G401 (cell line): Measurements from ENCODE around the gene PLAGL1. TPM values are rescaled to one million over a fixed set of nuclear protein-coding genes. Genes with fewer than 3 reads are reported as not detected.
"Not testable (repeated sequence)": the region's sequence is repeated elsewhere in the genome, so short reads cannot be mapped to it uniquely, and the experiment has no call there.

Experiments used
- DNase-seq: peaks from one replicate; pipeline ENCODE4 v3.0.0-alpha.2; 2015; ENCODE audit warnings: low spot score
- in situ Hi-C: cut with HindIII; loops from 2 replicates; pipeline ENCODE4 v1.10.0; 2016; ENCODE audit warnings: low sequenced_read_pairs, mixed read lengths
- total RNA-seq: library from RNA; depleted of rRNA; stranded (reverse); fragments of >200 nt; shearing (Covaris generic); gene quantifications from 2 replicates; pipeline ENCODE4 v1.2.3, GENCODE V29; 2014; rRNA removed

Gene PLAGL1, protein sequence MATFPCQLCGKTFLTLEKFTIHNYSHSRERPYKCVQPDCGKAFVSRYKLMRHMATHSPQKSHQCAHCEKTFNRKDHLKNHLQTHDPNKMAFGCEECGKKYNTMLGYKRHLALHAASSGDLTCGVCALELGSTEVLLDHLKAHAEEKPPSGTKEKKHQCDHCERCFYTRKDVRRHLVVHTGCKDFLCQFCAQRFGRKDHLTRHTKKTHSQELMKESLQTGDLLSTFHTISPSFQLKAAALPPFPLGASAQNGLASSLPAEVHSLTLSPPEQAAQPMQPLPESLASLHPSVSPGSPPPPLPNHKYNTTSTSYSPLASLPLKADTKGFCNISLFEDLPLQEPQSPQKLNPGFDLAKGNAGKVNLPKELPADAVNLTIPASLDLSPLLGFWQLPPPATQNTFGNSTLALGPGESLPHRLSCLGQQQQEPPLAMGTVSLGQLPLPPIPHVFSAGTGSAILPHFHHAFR
- total RNA-seq = 5.5 and 9.9 TPM in 2 replicates

DNA sequence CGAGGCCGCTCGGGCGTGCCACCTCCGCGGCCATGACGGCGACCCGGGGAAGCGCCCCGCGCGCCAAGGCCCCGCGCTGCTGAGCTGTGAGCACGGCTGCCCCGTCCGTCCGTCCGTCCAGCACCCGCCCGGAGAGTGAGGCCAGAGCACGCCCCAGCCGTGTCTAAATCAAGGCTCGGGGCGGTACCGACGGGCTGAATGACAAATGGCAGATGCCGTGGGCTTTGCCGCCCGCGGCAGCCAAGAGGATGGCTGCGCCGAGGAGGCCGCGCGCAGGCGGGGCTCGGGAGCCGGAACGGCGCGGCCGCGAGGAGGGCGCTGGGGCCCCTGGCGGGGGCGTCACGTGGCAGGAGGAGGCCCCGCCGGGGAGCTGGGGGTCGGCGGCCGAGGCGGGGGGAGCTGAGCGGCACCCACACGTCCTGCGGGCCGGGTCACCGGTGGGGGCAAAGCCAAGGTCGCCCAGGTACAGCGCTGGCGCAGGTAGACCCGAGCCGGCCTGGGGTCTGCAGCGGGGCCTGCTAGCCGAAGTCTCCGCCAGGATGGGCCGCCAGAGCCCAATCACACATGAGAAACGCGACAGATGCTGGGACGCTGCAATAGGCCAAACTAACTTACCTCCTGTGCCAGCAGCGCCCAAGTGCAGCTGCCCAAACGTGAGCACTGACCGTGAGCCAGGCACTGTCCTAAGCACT lies at the start of gene PLAGL1:
PLAGL1 (minus strand) TSS at position 140 of the 692 bp plus-strand sequence. CDS start 60,123 bp downstream, outside the sequence.
- in situ Hi-C loops = no loop called here

DNA sequence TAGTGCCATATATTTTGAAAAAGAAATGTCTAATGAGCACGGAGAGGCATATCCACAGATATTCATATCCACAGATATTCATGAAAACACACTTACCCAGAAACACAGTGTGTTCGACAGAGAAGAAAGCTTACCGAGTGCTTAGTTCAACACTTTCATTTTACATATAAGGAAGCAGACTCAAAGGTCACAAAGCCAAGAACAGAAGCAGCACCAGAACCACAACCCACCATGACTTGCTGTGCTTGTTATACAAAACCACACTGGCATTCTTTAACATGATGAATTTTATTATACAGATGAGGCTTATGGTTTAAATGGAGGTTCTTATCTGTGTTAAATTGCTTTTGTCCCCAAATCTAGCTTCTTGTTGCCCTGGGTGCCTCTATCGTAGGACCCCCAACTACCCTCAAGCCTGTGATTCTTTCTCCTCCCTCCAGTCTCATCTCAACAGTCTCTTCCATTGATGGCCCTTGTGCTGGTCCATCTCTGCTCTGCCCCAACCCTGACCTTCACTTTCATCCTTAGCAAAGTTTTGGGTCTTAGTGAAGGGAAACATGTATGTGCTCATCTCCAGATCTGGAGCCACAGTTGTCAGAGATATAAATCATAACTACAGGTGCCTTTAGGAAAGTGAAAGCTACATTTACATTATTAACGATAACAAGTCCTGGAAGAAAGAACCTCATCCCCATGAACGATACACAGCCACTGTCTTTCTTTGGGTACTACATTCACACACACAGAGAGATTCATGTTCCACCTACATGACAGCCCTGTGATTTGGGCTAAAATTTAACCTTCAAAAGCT lies 47.3 kb upstream of the PLAGL1 start:
- in situ Hi-C loops = no loop called here
- DNase-seq = no peak

More for the DNA sequence above, at the start of gene PLAGL1:
- peak; percentile 35 for DNase-seq

DNA sequence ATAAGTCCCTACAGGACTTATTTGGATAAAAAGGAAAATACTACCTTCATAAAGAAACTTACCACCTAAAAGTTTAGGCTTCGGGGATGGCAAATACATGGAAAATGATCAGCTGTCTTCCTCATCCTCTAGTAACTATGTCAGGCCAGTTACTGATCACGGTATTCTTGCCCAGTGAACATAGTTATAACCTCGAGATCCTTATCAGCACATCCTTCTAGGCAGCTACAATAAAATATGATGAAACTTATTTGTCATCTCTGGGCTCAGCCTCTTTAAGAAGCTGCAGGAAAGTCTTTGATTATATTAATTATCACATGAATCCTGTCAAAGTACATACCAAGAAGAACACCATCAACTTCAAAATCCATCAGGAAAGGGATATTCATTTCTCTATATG lies 45.5 kb upstream of the PLAGL1 start:
- in situ Hi-C loops = no loop called here

DNA sequence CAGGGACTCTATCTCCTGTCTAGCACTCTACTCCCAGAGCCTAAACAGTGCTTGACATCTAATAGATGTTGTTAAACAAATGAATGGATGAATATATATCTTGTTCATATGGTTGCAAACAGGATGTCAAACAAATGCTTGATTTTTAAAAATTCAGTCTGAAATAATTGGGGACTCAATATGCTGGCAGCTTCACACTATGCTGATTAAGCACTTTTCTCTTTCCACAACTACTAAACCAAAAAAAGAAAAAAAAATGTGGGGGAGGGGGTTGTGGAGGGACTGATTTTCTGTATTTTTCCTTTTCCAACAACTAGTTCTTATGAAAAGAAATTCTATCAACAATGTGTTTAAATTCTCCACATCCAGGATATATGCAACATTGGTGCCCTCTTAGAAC lies 44.4 kb upstream of the PLAGL1 start:
- DNase-seq = no peak
- in situ Hi-C loops = no loop called here

More for the DNA sequence above, 45.5 kb upstream of the PLAGL1 start:
- no peak for DNase-seq

DNA sequence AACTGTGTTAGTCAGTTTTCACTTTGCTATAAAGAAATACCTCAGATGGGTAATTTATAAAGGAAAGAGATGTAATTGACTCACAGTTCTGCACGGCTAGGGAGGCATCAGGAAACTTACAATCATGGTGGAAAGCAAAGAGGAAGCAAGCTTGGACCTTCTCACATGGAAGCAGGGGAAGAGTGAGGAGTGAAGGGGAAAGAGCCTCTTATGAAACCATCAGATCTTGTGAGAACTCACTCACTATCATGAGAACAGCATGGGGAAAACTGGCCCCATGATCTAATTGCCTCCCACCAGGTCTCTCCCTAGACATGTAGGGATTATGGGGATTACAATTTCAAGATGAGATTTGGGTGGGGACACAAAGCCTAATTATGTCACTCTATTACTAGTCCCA lies 41.3 kb upstream of the PLAGL1 start:
- in situ Hi-C loops = no loop called here

DNA sequence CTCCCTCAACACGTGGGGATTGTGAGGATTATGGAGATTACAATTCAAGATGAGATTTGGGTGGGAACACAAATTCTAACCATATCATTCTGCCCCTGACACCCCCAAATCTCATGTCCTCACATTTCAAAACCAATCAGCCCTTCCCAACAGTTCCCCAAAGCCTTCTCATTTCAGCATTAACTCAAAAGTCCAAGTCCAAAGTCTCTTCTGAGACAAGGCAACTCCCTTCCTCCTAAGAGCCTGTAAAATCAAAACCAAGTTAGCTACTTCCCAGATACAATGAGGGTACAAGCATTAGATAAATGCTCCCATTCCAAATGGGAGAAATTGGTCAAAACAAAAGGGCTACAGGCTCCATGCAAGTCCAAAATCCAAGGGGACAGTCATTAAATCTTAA lies 39.6 kb upstream of the PLAGL1 start:
- no peak for DNase-seq

More for the DNA sequence above, 41.3 kb upstream of the PLAGL1 start:
- no peak for DNase-seq

DNA sequence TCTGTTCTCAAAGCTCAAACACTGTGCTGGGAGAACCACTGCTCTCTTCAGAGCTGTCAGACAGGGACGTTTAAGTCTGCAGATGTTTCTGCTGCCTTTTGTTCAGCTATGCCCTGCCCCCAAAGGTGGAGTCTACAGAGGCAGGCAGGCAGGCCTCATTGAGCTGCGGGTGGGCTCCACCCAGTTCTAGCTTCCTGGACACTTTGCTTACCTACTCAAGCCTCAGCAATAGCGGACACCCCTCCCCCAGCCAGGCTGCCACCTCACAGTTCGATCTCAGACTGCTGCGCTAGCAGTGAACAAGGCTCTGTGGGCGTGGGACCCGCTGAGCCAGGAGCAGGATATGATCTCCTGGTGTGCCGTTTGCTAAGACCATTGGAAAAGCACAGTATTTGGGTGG lies 38.6 kb upstream of the PLAGL1 start:
- in situ Hi-C loops, DNase-seq: not testable (repeated sequence)

More for the DNA sequence above, 39.6 kb upstream of the PLAGL1 start:
- in situ Hi-C loops = no loop called here

DNA sequence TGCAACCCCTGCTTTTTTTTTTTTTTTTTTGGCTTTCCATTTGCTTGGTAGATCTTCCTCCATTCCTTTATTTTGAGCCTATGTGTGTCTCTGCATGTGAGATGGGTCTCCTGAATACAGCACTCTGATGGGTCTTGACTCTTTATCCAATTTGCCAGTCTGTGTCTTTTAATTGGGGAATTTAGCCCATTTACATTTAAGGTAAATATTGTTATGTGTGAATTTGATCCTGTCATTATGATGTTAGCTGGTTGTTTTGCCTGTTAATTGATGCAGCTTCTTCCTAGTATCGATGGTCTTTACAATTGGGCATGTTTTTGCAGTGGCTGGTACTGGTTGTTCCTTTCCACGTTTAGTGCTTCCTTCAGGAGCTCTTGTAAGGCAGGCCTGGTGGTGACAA lies 36.9 kb upstream of the PLAGL1 start:
- in situ Hi-C loops, DNase-seq: not testable (repeated sequence)

DNA sequence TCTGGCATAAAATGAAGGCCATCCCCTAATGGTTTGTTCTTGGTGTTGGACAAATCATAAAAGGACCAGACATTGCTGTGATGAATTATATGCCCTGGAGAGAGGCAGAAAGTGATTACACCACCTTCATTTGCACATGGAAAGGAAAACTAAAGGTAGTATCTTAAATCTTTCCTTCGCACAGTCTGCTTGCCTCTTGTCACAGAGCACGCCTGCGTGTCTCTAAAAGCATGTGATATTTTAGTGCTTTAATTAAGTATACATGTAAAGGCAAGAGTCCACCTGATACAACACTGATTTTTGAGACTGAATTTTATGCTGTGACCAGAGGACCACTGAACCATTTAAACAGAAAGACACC lies 28.8 kb upstream of the PLAGL1 start:
- in situ Hi-C loops = no loop called here
- DNase-seq = no peak

DNA sequence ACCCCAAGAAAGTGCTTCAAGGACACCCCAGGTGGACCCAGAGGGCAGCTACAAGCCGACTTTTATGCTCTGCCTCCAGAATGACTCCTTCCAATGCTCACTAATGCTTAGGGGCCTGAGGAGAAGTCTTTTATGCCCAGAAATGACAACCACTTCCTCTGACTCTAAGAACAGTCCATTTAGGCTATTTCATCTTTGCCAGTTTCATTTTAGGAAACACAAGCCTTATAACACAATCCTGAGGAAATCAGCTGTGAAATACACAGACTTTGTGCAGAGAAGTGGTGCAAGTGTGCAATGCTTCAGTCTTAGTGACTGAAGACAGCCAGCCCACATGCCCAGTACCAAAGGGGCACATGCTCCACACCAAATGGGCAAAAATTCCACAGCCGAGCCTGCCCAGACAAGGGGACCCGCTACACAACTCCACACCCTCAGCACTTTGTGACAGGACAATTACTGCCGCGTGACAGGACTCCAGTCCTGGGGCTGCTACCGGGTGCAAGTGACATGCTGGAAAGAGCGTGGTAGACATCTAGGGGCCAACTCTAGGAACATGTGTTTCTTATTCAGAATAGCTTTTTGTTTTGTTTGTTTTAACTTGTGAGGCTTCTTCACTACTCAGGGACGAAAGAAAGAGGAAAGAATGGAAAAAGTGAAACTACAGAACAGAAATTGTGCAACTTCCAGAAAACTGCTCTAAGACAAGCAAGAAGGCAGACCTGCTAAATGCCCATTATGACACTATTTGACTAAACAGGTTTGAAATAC lies 28.2 kb upstream of the PLAGL1 start:
- peak; percentile 2 for DNase-seq
- in situ Hi-C loops = no loop called here

DNA sequence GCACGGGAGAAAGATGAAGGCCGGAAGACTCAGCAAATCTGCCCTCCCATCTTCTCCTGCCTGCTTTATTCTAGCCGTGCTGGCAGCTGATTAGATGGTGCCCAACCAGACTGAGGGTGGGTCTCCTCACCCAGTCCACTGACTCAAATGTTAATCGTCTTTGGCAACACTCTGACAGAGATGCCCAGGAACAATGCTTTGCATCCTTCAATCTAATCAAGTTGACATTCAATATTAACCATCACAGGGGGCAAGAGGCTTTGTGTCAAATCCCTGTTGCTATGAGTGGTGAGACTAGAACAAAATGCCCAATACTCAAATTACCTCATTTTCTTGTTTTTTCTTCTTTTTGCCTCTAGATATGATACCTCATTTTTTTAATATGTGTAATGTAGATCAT lies 27.4 kb upstream of the PLAGL1 start:
- in situ Hi-C loops = no loop called here
- no peak for DNase-seq

DNA sequence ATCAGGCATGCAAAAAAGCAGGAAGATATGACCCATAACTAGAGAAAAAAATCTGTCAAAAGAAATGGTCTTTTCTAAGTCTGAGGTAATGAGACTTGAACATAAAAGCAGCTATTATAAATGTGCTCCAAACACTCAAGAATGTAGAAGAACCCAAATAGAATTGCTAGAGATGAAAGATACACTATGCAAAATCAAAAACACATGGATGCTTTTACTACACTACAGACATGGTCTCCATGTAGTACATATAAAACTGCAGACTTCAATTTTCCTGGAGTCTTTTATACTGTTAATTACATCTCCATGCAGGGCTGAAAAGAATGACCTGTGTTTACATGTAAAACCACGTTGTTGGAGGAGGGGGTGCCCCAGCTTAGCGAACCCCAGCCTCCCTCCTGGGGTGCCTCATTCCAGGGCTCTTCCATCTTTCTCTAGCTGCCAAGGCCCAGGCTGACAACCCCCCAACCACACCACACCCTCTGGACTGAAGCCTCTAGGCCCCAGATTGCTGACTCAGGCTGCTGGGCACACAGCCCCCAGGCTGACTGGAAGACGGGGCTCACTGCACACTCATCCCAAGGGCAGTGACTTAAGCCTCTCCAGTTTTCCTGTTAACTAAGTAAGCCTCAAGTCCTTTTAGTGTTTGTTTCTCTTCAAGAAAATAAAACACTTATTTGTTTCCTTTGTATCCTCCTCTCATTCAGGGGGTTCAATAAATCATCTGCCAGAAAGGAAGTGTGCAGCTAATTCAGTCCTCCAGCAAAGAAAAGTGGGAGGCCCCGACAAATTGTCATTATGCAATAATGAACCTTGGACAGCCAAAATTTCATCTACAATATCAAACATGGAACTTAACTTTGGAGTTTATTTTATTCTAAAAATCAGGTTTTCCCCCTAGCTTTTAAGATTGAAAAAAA lies 26.0 kb upstream of the PLAGL1 start:
- in situ Hi-C loops = no loop called here
- no peak for DNase-seq

DNA sequence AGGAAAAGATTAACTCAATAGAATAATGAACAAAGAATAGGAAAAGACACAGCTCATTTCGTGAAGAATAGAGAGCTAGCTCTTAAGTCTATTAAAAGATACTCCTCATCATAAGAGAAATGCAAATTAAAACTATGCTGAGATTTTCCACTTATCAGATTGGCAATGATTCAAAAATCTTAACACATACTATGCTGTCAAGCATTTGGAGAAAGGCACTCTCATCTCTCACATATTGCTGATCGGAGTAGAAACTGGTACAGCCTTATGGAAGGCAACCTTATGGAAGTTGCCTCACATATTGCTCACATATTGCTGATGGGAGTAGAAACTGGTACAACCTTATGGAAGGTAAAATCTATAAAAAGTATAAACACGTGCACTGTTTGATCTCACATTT lies 21.4 kb upstream of the PLAGL1 start:
- in situ Hi-C loops = no loop called here
- no peak for DNase-seq

DNA sequence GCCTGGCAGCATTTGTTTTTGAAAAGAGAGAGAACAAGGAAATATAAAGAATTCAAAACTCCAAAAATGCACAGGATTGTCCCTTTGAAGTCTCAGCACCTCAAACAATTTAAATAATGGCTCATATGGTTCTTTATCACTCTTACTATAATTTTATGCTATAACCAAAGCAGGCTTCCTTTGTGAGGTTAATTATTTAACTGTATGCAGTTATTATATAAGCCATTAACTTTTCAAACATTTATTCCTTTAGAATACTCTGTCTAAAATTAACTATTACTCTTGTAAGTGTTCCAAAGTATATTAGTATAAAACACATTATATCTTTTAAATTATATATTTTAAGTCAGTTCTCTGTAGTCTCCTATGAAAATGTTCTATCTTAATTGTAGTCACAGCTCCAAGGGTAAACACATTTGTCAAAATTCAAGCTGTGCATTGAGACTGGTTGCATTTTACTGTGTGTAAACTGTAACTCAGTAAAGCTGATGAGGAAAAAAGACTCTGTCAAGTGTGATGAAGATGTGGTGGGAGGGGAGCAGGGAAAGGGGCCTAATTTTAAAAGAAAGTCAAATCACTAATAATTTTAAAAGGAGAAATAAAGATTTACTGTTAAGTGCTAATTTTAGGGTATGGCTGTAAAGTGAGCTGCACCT lies 20.0 kb upstream of the PLAGL1 start:
- in situ Hi-C loops = no loop called here
- DNase-seq = no peak

DNA sequence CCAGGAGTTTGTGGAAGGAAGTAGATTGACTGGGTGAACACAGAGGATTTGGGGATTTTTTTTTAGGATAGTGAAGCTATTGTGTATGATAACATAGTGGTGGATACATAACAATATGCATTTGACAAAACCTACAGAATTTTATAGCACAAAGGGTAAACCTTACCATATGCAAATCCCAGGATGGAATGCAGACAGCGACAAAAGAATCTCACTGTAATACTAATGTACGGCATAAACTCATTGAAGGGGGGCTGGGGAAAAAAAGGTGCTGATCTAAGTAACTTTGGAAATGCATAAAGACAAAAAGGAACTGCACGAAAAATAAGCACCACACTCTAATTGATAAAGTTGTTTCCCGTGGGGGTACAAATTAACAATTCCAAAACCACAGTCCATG lies 15.2 kb upstream of the PLAGL1 start:
- in situ Hi-C loops = no loop called here
- DNase-seq = no peak

DNA sequence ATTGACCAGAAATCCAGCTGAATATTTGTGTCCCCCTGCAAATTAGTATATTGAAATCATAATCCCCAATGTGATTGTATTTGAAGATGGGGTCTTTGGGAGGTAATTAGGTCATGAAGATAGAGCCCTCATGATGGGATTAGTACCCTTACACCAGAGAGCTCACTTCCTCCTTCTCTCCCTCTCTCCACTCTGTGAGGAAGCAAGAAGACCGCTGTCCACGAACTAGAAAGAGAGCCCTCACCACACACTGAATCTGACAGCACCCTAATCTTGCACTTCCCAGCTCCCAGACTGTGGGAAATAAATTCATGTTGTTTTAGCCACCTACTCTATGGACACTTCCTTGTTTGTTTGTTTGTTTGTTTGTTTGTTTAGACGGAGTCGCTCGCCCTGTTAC lies 11.9 kb upstream of the PLAGL1 start:
- in situ Hi-C loops = no loop called here

More for the DNA sequence above, 11.9 kb upstream of the PLAGL1 start:
- DNase-seq = no peak
